NCI-H187 treated with DMSO at 0.1 percent for 48 hours (cell line): ENCODE results near the gene CADM1.

ENCODE experiments used
- DNase-seq: peaks from one replicate; lab custom pipeline; 2025; lab: John Stamatoyannopoulos, UW

The CADM1 gene

DNA sequence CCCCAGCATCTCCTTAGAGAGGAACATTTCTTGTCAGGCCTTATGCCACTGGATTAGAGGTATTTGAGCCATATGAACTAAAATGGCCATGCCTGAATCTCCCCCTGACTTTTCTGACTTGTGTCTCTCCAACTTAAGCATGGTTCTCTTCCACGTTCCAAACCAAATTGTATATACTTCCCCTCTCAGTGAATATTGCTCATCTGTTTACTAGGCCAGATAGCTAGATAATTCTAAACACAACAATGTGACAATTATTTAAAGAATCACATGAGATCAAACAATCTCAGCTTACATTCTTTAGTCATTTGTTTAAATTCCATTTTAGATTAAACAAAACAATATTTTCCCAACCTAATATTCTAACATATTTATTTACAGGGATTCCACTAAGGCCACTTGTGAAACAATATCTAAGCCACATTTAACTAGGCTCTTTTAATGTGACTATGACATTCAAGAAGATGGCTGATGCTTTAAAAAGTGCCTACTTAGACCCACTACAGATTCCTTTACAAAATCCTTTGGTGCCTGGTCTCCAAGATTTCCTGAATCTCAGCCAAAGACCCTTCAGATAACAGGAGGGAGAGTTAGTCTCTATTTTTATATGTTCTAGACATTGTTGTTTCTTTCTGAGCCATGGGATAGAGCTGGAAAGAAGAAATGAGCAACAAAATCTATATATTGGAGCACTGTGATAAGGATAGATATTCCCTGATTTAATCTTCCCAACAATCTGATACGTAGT is 105.7 kb downstream of the CADM1 start:
- no peak for DNase-seq

DNA sequence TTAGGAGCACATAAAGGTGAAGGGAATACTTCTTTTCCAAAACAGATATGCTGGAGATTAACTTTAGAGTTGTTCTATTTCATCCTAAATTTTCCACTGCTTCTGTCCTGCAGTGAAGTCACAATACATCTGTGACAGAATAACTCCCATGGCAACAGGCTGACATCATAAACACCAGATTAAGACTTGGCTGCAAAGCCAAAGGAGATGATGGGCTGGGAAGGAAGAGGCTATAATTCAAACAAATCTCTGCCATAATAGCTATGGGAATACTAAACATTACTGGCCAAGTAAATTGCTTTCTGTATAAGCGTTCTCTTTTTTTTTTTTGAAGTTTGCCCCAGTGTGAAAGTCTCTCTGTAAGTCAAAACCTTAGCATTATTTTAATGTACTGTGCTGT is 107.7 kb downstream of the CADM1 start:
- DNase-seq: no peak

DNA sequence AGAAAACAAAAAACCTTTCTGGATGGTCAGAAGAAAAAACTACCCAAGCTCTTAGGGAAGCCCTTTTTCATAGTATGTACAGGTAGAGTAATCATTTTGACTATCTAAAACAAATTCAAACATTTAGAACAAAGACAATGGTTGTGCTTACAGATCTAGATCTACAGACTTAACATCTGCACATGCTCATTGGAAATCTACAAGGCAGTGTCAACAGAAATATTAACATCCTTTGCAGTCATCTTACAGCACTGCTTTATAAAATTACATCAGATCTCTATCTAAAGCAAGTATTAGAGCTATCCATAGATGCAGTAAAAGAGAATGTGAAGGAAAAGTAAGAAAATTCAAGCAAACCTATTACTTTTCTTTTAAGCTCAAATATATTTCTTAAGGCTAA is 110.3 kb downstream of the CADM1 start:
- no peak for DNase-seq

DNA sequence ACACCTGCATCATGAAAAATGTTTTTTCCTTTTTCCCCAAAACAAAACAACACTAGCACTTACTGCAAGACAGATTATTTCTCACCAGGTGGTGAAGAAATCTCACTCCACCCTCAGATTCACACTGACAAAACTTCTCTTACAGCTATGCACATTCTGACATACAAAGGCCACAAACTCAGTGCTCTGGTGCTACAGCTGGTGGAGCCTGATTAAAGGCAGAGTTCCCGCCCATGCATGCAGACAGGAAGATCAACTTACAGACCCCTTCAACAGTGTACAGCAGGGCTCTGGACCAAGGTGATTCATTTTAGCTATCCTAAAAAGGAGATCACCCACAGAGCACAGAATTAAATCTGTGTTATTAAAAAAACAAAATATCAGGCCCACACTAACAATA is 112.6 kb downstream of the CADM1 start:
- DNase-seq: no peak

DNA sequence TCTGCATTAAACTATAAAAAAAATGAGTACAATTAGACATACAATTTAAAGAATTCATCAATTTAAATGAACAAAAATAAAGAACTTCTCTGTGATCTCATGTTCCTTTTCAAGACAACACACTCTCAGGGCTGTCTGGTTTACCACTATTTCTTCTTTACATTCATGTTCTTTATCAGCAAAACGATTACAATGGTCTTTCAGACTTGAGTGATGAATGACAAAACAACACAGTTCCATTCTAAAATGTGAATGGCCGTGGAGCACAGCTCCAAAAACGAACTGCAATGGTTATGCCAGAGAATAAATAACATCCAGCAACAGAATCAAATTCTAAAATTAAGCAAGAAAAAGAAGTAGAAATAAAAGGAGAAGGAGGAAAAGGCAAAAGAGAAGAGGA is 113.1 kb downstream of the CADM1 start:
- DNase-seq: no peak

DNA sequence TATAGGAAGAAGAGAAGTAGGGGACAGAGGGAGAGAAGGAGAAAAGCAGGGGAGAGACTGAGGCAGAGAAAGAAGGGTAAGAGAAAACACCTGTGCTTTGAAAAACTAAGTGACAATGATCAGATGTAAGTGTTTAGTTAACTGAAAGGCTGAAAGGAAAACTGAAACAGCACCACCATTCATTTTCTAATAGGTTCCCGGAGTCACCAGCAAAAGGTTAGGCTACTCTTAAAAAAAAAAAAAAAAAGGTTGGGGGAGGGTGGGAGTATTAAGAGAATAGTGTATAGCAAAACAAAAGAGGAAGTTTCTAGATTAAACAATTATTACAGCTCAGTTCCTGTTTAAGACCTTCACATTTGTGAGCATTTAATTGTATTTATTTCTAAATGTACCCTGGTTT is 113.8 kb downstream of the CADM1 start:
- DNase-seq: no peak

DNA sequence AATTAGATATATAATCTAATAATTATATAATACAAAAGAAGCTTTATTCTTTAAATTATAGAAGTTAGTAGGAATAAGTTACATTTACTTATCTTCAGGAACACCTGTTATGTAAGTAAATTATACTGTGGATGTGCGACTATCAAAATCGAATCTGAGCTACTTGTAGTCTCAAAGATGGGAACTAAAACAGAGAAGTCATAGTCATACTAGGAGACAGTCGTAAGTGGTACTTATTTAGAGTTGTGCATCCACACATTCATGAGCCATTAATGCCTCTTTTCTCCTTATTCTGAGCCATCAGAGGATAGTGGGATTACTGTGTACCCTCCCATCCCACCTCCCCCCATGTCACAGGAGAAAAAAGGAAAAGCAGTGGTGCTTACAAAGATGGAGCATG is 114.4 kb downstream of the CADM1 start:
- no peak for DNase-seq

DNA sequence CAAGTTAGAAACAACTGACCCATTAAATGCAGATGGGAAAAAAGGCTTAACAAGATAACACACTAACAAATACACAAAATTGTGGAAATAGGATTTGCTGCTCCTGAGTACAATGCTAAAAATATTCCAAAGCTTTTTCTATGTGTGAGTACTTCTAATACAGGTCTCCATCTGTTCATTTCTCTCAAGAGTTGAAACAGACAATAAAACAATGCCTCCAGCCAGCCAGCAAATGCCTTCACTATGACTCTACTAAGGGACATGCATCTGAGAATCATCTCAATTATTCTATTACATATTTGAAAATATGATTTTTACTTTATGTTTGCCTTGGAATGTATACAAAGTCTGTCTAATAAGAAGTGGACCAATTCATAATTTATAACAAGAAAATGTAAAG is 119.0 kb downstream of the CADM1 start:
- DNase-seq: no peak

DNA sequence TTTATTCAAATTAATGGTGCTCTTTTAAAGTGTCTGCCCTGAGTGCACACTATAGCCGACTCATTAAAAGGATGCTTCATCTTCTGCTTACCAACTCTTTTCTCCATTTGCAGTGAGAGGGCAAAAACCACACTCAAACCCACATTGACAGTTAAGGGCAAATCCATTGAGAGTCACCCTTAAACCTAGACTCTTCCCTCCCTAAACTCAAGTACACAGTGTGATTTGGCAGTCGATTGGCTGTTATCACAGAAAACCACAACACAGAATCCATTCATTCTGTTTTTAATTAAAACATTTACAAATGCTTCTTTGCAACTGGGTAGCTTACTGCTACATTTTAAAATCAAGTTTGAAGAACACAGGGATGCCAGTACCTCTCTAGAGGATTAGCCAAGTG is 120.0 kb downstream of the CADM1 start:
- peak; percentile 76 for DNase-seq

DNA sequence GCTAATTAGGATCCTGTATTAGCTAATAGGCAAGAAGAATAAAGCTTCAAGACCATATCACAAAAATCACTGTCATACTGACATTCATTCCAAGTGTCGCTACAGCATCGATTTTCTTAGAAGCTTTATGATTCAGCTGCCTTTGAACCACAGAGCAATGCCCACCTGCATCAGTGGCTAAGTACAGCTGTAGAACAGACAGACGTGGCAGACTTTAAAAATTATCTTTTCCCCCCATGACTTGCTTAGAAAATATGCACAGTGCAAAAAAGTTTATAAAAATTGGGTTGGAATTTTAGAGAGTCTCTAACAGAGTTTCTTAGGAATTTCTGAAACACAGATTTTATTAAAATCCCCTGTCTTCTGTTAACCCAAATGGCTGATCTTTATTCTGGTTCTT is 120.8 kb downstream of the CADM1 start:
- no peak for DNase-seq

DNA sequence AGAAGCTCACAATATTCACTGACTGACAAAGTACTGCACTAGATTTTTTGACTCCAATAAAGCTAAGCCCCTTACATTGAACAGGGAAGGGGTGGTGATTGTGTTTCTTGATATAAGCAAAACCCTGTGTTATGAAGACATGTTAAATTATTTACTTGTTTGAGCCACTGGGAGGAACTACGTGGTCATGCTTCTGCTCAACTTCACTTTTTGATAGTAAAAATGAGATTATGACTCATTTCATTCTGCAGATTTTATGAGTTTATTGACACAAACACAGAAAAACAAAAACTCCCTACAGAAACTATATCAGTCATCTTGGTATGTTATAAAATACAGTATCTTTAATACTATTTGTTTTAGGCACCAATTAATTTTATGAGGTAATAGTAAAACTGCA is 124.7 kb downstream of the CADM1 start:
- DNase-seq: no peak

DNA sequence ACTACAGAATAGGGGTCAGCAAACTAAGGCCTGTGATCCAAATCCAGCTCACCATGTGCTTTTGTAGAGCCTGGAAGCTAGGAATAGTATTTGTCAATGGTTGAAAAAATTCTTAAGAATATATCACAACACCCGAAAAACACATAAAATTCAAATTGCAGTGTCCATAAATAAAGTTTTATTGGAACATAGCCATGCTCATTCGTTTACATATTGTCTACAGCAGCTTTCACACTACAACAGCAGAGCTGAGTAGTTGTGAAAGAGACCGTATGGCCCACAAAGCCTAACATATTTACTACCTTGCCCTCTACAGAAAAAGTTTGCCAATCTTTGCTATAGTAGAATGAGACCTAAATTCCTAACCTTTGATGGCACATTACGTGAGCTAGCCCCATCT is 125.7 kb downstream of the CADM1 start:
- DNase-seq: no peak

DNA sequence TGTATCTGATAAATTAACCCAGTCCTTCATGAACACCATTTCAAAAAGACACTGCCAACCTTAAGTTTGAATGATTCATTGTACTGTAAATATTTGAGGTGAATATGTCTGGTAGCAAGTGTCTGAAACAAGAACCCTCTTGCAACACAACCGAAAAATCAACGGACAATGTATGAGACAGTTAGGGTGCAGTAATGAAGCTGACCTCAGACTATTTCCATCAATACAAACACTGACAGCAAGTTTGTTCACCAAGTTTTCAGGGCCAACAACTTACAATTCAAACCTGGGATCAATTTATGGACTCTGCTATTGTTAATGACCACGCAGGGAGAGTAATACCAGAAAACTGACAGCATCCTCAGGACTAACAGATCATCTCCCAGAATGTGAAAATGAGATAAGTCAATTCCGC is 126.3 kb downstream of the CADM1 start:
- no peak for DNase-seq

DNA sequence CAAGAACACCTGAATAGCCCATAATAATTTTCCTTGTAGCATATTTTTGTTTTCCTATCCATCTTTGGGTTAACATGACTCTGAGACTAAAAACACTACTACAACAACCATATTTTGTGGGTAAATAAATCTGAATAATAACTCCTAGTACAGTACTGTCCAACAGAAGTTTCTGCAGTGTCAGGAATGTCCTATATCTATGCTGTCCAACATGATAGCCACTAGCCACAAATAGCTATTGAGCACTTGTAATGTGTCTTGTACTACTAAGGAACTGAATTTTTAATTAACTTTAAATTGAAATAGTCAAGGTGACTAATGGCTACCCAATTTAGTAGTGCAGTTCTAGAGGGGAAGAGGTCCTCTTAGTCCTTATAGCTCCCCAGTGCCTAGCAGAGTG is 135.6 kb downstream of the CADM1 start:
- no peak for DNase-seq

DNA sequence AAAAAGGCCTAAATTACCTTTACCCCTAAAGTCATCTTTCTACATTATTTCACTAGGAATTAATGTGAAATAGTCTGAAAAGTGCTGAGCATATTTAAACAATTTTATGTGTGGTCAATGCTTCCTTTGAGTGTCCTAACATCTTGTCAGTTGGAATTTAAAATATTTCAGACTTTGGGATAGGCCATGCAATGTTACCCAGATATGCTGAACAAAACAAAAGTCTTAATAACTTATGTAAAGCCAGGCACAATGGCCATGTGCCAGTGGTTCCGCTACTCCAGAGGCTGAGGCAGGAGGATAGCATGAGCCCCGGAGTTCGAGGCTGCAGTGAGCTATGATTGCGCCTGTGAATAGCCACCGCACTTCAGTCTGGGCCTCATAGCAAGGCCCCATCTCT is 137.4 kb downstream of the CADM1 start:
- no peak for DNase-seq

DNA sequence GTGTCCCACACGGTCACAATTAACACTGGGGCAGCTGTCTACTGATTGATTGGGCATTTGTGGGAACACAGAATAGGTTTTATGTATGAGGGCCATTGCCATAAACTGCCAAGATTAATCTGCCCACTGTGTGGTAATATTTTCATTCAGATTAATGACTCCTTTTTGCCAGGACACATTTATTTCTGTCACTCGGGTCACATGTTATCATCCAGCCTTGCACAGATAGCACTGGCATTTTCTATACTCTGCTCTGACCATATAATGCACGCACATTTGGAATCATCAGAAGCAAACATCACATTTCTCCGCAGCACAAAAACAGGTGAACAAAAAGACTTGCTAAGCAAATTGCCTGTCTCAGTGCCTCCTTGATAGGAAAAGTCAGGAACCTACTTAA is 138.3 kb downstream of the CADM1 start:
- DNase-seq: no peak

DNA sequence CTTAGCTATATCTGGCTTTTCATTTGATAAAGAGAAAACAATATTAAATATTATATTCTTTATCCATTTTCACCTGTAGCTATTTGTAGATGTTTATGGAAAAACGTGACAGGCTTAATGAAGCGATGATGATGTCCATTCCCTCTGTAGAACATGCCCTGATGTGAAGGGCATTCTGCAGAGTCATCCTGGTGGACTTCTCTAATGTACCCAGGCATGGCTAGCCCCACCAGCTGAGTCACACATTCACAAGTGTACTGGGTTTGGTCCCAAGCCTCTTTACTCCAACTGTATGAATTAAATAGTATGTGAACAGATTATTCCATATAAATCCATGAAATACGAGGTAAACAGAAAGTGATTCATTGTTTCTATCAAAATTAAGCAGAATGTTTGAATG is 139.3 kb downstream of the CADM1 start:
- no peak for DNase-seq

DNA sequence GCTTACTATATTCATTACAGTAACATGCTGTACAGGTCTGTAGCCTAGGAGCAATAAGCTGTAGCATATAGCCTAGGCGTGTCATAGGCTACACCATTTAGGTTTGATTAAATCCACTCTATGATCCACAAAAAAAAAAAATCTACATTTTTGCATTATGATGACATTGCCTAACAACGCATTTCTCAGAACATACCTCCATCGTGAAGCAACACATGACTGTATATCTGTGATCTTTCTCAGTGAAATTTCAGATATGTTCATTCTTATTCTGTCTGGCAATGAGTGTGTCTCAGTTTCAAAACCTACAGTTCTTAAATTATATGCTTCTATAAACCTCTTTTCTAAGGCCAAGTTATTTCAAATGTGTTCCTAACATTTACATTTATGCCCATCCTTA is 140.3 kb downstream of the CADM1 start:
- no peak for DNase-seq

DNA sequence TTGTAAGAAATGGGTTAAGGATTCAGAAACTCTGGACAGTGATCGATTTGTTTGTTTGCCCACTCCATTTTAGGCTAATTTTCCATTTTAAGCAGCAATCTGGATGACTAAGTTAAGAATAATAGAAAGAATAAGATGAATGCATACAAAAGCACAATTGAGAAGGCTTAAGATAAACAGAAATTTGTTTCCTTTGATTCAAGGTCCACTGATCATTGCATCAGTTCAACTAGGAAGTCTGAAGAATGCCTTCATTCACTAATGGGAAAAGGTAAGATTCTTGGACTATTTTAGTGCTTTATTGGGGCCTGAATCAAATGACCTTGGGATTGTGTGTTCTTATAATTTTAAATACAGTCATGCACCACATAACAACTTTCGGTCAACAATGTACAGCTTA is 140.8 kb downstream of the CADM1 start:
- DNase-seq: no peak

DNA sequence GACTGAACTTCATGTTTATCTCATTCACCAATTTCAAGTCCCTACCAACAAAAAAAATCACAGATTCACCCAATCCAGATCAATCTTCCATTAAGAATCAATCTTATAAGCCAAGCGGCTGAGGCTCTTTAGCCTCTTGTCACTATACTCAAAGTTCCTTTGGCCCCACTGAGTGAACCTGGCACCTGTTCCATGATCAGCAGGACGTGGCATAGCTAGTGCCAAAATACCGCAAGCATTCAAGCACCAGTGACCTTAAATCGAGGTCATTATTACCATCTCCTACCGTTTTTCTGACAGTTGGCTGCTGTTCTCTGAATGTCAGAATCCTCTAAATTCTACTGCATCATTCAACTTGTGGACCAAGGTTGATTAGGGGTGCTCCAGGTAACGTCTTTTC is 141.2 kb downstream of the CADM1 start:
- no peak for DNase-seq

DNA sequence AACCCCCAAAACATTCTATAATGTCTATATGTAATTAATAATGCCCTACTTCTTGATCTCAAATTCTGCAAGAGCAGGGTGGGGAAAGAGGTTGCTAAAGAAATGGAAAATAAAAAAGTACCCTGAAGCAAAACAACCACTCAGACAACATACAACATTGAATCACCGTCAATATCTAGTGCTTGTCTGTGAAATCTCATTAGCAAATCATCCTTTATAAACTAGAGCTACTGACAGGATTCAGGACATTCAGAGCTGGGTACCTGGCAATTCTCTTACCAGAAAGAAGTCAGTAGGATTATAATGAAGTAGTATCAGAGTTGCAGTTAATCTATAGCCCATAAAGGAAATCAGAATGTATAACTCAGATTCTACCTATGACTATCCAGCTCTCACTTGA is 143.2 kb downstream of the CADM1 start:
- DNase-seq: no peak

DNA sequence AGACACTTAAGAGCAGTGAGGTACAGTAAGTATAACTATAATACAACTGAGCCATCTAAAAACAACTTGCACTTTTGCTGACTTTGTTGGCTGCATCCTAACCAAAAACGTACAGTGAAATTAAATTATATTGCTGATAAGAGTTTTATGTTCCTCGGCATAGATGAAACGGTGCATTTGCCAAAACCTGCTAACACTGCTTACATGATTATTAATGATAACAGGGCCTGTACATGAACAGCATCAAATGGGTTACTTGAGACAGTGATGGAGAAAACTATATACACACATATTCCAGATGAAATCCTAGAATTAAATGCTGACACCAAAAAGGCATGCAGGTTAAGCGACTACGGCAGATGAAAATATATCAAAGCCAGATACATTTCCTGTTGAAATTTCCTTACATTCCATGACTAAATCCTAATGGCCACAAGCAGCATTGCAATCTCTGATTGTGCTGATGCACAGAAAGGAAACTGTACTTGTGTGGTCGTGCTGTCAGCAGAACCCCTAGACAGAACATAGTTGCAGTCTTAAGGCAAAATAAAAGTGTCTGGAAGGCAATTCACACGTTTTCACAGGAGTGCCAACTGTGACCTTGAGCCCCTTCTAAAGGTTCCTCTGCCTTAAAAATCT is 143.9 kb downstream of the CADM1 start:
- DNase-seq: no peak

DNA sequence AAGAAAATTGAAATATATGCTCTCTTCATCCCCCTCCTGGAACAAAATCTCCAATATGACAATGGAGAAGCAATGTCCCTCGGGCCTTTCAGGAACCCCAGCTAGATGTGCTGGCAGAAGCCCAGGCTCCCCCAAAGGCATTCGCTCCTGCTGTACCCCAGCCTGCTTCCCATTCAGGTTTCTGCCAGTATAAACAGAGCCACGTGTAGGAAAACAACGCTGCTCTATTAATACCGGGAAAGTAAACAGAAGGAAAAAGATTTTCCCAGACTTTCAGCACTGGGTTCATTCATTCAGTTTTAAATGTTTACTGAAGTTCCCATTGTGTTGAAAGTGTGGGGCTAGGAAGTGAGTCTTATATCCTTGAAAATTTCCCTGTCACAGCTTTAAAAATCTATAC is 147.1 kb downstream of the CADM1 start:
- DNase-seq: no peak

DNA sequence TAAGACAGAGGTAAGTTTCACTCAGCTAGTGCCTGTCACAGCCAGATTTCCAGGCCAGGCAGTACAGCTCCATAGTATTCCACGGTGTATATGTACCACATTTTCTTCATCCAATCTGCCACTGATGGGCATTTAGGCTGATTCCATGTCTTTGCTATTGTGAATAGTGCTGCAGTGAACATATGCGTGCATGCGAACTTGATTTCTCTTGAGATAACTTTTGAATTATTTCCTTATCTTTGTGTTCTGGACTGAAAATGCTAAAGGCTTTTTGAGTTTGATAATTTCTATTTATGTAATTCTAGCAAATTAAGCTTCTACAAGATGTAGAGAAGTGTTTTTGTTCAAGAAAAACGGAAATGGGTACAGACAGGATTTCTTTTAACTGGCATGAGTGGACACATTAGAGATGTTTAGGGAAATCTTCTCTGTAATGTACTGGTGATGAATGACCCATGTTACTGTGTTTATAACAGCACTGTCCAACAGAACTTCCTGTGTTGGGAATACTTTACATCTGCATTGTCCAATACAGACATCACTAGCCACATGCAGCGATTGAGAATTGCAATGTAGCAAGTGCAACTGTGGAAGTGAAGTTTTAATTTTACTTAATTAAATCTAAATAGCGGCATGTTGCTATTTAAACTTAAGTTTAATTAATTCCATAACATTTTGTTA is 151.3 kb downstream of the CADM1 start:
- DNase-seq: no peak
